Vagina (tissue), 2 donors: ENCODE data around the gene BPIFB4.

Experiments used
- POLR2A ChIP-seq, 2 donors: fragments of 450-650 bp; IDR thresholded peaks; one replicate each; pipeline ENCODE4 v1.6.1; 2017; ENCODE audit warnings: antibody characterized with exemption in 2 of 2, mild to moderate bottlenecking in 2 of 2, moderate library complexity in 2 of 2
- POLR2AphosphoS5 ChIP-seq, 2 donors: sonication (generic); formaldehyde crosslinking; IDR thresholded peaks; one replicate each; pipeline ENCODE4 v1.9.0; 2017; ENCODE audit warnings: antibody characterized with exemption in 2 of 2, mild to moderate bottlenecking in 2 of 2, low read depth in 1 of 2; ENCODE audit not compliant: insufficient read depth in 1 of 2
- TF ChIP-seq, protein P1 (sequence below), 3 experiments: fragments of 450-650 bp in 2 of 3; fragments of 200-600 bp in 1 of 3; sonication (generic) in 1 of 3; IDR thresholded peaks; one replicate each; pipeline ENCODE4 v1.5.1; 2017 to 2019; ENCODE audit warnings: antibody characterized with exemption in 3 of 3, mild to moderate bottlenecking in 2 of 3, moderate library complexity in 2 of 3

DNA sequence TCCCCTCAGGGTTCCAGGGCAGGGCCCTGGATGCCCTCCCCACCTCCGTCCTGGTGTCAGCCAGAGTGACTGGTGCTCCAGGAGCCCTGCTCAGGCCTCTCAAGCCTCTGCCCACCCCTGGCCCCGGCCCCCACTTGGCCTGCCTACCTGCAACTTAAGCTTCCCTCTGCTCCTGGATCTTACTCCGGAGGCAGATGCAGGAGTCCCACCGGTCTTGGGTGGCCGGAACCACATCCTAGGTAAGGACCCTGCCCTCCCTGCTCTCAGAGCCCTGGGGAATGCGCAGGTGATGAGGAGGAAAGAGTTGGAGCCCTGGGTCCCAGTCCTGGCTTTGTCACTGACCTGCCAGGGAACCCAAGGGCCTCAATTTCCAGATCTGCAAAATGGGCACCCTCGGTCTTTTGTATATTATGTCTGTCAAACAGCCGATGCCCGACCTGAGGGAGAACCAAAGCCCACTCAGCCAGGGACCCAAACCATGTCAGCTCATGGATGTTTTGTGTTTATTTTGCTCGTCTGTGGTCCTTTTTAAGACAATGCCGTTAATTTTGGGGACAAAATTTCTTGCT lies 54.0 kb downstream of the BPIFB4 start:
- TF ChIP-seq POLR2AphosphoS5 (IDR thresholded peaks at IDR 0.05; ENCODE audit: insufficient read depth in 1 of 2, low read depth in 1 of 2) = no peak
- no peak for TF ChIP-seq POLR2A (IDR thresholded peaks at IDR 0.05)
- TF ChIP-seq, protein P1, sequence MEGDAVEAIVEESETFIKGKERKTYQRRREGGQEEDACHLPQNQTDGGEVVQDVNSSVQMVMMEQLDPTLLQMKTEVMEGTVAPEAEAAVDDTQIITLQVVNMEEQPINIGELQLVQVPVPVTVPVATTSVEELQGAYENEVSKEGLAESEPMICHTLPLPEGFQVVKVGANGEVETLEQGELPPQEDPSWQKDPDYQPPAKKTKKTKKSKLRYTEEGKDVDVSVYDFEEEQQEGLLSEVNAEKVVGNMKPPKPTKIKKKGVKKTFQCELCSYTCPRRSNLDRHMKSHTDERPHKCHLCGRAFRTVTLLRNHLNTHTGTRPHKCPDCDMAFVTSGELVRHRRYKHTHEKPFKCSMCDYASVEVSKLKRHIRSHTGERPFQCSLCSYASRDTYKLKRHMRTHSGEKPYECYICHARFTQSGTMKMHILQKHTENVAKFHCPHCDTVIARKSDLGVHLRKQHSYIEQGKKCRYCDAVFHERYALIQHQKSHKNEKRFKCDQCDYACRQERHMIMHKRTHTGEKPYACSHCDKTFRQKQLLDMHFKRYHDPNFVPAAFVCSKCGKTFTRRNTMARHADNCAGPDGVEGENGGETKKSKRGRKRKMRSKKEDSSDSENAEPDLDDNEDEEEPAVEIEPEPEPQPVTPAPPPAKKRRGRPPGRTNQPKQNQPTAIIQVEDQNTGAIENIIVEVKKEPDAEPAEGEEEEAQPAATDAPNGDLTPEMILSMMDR (IDR thresholded peaks at IDR 0.05) = no peak
